Uterus (tissue), 4 donors: ENCODE data around the gene WWOX. TPM values are rescaled to one million over a fixed set of nuclear protein-coding genes. Genes with fewer than 3 reads are reported as not detected.

Experiments used
- DNase-seq, 2 donors: peaks; one replicate each; pipeline ENCODE4 v3.0.0-alpha.2; 2019 to 2020
- H3K27ac ChIP-seq, 2 donors: fragments of 200-600 bp; sonication (generic); 1 replicate in 1 of 2; 2 replicates in 1 of 2; pipeline ENCODE4 v1.5.1; 2016 to 2018
- H3K27me3 ChIP-seq, 2 donors: fragments of 200-600 bp; sonication (generic); one replicate each; pipeline ENCODE4 v1.5.1; 2018 to 2019; ENCODE audit warnings: control low read depth in 1 of 2
- H3K36me3 ChIP-seq, 2 donors: fragments of 200-600 bp; sonication (generic); one replicate each; pipeline ENCODE4 v1.5.1; 2019; ENCODE audit warnings: control low read depth in 1 of 2
- H3K4me1 ChIP-seq, 2 donors: fragments of 200-600 bp; sonication (generic); one replicate each; pipeline ENCODE4 v1.5.1; 2018 to 2019; ENCODE audit warnings: control low read depth in 1 of 2
- H3K4me3 ChIP-seq, 2 donors: fragments of 200-600 bp; sonication (generic); 1 replicate in 1 of 2; 2 replicates in 1 of 2; pipeline ENCODE4 v1.5.1; 2018 to 2019; ENCODE audit warnings: mild to moderate bottlenecking in 1 of 2
- H3K9me3 ChIP-seq, 2 donors: fragments of 200-600 bp; sonication (generic); one replicate each; pipeline ENCODE4 v1.5.1; 2019; ENCODE audit warnings: control low read depth in 1 of 2
- CTCF ChIP-seq, 4 experiments: fragments of 200-600 bp in 2 of 4; fragments of 450-650 bp in 2 of 4; sonication (generic) in 2 of 4; IDR thresholded peaks; one replicate each; pipeline ENCODE4 v1.5.1; 2016 to 2019; ENCODE audit warnings: antibody characterized with exemption in 4 of 4, mild to moderate bottlenecking in 2 of 4, moderate library complexity in 1 of 4
- POLR2A ChIP-seq, 2 donors: fragments of 450-650 bp; IDR thresholded peaks; one replicate each; pipeline ENCODE4 v1.6.1; 2016; ENCODE audit warnings: antibody characterized with exemption in 2 of 2, mild to moderate bottlenecking in 1 of 2, moderate library complexity in 1 of 2
- intact Hi-C: fragments of 100-400 bp; cut with DNase I; formaldehyde crosslinking; loops from one replicate; pipeline ENCODE4 v1.15.1; 2023; ENCODE audit warnings: low total_unique reads
- total RNA-seq, 4 donors: library from RNA; depleted of rRNA in 3 of 4; stranded (reverse); fragments of >200 nt in 3 of 4; gene quantifications; one replicate each; pipeline versions ENCODE4 v1.1.0 to v1.2.4, GENCODE V29; 2014 to 2023
- donor health status: DM: yes; HTN: yes; CAD: no.

WWOX gene
- total RNA-seq, 4 donors from 2014 or later: 34.1 to 99.9 (median 55.8) TPM

DNA sequence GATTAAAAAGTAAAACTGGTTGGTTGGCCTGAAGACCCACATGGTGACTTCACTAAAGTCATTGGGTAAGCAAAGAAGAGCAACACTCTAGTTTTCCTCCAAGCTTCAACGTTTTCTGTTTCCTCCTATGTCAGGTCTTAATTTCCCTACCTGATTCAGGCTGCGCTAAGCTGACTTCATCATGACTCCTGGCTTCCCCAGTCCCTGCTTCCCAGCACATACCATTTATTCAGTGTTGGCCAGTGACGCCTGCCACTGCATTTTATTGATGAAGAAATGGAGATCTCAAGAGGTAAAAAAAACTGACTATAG is 645.3 kb downstream of the WWOX start:
- TF ChIP-seq POLR2A (IDR thresholded peaks at IDR 0.05) (no peak), CTCF (IDR thresholded peaks at IDR 0.05) (no peak)
- peak; percentile 28 to 52 for DNase-seq
- Histone ChIP-seq H3K9me3 (no peaks in the 10 kb centered on the region), H3K27ac (peak overlapping the region; percentile 71 to 75), H3K4me1 (no peaks in the 10 kb centered on the region), H3K4me3 (no peak overlapping the region), H3K27me3 (no peaks in the 10 kb centered on the region), H3K36me3 (no peaks in the 10 kb centered on the region)
- intact Hi-C loops: no loop called here

- peak; percentile 54 to 71 for DNase-seq
- Histone ChIP-seq H3K9me3 (no peaks in the 10 kb centered on the region), H3K4me1 (no peaks in the 10 kb centered on the region), H3K4me3 (no peak overlapping the region), H3K27me3 (no peaks in the 10 kb centered on the region), H3K27ac (peak overlapping the region; percentile 71 to 75), H3K36me3 (no peaks in the 10 kb centered on the region)
- intact Hi-C loops: no loop called here
- TF ChIP-seq CTCF (IDR thresholded peaks at IDR 0.05): no peak
- TF ChIP-seq POLR2A (IDR thresholded peaks at IDR 0.05): no peak
These were observed 645.9 kb downstream of the WWOX start for GRCh38 chr16:78745108-78746019.

DNA sequence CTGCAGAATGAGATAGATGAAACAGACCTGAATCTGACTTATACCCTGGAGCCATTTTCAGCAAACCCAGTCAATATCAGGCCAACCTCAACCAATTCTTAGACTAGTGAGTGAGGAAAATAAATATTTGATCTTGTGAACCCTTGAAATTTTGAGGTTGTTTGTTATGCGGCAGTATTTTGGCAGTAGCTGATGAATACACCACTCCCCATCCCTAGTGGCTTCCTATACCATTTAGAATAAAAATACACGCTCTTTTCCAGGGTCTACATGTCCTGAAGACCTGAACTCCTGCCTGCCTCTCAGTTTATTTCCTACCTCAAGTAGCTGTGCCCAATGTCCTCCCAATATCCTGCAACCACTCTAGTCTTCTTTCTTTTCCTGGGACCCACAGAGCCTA is 647.3 kb downstream of the WWOX start:
- H3K4me3 ChIP-seq: no peak overlapping the region
- H3K27me3 ChIP-seq: no peaks in the 10 kb centered on the region
- no peaks in the 10 kb centered on the region for H3K36me3 ChIP-seq
- H3K9me3 ChIP-seq: no peaks in the 10 kb centered on the region
- TF ChIP-seq CTCF (IDR thresholded peaks at IDR 0.05) (no peak), POLR2A (IDR thresholded peaks at IDR 0.05) (no peak)
- intact Hi-C loops: no loop called here
- peak overlapping the region; percentile 48 to 71 for H3K27ac ChIP-seq
- no peak for DNase-seq
- H3K4me1 ChIP-seq: no peaks in the 10 kb centered on the region

GRCh38 chr16:78748220-78748929 is 648.9 kb downstream of the WWOX start:
- DNase-seq: no peak
- no peaks in the 10 kb centered on the region for H3K9me3 ChIP-seq
- peak overlapping the region in 1 of 2 donors; percentile 29 for H3K27ac ChIP-seq
- H3K4me1 ChIP-seq: no peaks in the 10 kb centered on the region
- H3K4me3 ChIP-seq: no peak overlapping the region
- H3K27me3 ChIP-seq: no peaks in the 10 kb centered on the region
- no peaks in the 10 kb centered on the region for H3K36me3 ChIP-seq
- TF ChIP-seq CTCF (IDR thresholded peaks at IDR 0.05): no peak
- TF ChIP-seq POLR2A (IDR thresholded peaks at IDR 0.05): no peak
- intact Hi-C loops: no loop called here

GRCh38 chr16:78749745-78750268 is 650.4 kb downstream of the WWOX start:
- intact Hi-C loops: no loop called here
- Histone ChIP-seq H3K9me3 (no peaks in the 10 kb centered on the region), H3K4me3 (no peak overlapping the region), H3K36me3 (no peaks in the 10 kb centered on the region), H3K27me3 (no peaks in the 10 kb centered on the region), H3K4me1 (no peaks in the 10 kb centered on the region), H3K27ac (no peak overlapping the region)
- TF ChIP-seq CTCF (IDR thresholded peaks at IDR 0.05) (no peak), POLR2A (IDR thresholded peaks at IDR 0.05) (no peak)
- DNase-seq: no peak
